Measurements from ENCODE around the gene CHFR.

DNA sequence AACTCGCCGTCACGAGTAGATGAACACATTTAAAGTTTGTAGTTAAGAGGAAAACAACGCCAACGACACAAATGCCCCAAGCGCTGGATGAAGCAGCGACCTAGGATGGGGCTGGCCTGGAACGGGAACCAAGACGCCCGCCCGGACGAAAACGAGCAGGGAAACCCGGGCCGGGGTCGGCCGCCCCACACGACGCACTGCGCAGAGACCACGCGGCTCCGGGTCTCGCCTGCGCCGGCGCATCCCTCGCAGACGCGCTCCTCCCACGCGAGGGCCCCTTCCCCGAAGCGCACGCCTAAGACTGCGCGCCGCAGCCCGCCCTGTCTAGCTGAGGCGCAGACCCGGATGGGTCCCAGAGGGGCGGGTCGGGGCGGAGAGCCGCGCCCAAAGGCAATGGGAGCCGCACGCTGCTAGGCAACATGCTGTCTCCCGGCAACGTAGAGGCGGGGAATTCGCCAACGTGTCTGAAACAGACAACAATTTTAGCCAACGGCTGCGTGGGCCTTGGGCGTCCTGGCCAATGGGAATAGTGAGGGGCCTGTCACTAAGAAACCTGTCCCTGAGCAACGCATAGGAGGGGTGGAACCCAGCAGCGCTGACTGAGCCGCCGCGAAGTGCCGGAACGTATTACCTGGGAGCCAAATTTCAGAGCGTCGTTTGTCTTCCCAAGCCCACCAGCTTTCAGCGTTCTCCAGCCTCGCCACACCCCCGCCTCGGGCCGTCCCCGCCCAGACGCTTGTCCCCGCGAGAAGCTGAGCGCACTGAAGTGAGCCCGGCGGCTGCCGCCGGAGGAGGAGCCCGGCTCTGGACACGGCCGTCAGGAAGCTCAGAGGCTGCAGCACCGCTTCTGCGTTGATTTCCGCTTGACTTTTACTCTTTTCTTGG lies 21.0 kb upstream of the CHFR start:
- no peak for TF ChIP-seq EZH2 (IDR thresholded peaks at IDR 0.05; ENCODE audit: insufficient read depth, poor library complexity, severe bottlenecking)
- TF ChIP-seq EZH2phosphoT487 (IDR thresholded peaks at IDR 0.05; ENCODE audit: insufficient read depth, low read depth), result no peak

All from GM23248 (cell line).